GM18861 (cell line): ENCODE results near the gene KCNG4.
"Not testable (repeated sequence)": the region's sequence is repeated elsewhere in the genome, so short reads cannot be mapped to it uniquely, and the experiment has no call there.

Experiments used
- ATAC-seq: cut with Tn5 transposase; IDR thresholded peaks from one replicate; pipeline ENCODE4 v1.9.1; 2021; ENCODE audit not compliant: unreplicated experiment

Gene KCNG4

DNA sequence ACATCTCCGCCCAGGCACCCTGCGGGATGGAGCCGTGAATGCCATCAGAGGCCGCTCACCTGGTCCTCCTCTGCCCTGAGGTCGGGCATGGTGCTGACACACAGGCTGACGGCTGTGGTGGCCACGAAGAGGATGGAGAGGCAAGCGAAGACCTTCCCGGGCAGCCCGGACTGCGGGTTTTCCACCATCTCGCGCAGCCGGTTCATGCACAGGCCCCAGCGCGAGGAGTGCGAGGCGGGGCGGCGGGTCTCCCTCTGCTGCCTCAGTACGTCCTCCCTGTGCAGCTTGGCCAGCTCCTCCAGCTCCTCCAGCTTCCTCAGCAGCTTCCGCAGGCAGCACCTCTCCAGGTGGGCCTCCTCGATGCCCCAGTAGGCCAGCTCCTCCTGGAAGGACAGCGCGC lies 3.1 kb downstream of the KCNG4 start:
- ATAC-seq = no peak

DNA sequence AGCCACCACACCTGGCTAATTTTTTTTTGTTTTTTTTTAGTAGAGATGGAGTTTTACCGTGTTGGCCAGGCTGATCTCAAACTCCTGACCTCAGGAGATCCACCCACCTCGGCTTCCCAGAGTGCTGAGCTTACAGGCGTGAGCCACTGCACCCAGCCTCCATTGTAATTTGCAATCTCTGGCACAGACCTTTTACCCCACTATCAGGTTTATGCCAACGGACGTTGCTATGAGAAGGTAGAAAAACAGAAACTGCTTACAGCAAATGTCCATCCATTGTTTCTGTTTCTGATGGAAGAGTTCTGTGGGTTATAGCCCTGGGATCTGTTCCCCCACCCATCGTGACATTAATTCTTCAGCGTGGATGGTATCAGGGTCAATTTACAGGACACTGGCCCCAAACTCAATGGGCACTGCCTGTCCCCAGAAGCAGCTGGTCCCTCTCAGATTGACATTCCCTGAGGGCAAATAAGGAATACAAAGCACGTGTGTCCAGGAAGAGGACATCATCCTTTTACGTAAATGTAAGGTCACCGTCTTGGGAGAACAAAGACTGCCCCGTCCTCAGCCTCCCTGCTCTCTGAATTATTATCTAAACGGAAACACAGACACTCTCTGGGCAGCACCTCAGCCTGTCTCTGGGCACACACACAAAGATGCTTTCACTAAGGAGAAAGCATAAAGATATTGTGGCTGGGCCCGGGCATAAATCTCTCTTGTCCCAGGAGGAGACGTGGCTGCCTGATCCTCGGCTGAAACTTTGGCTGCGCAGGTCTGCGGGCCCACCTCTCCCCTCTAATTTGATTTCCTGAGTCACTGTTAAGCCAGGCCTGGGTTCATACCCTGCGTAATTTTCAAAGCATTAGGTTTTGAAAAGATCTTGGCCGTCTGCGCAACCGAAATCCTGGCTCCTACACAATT lies 5.2 kb downstream of the KCNG4 start:
- ATAC-seq = no peak

GRCh38 chr16:84233748-84234147 lies 6.1 kb downstream of the KCNG4 start:
- ATAC-seq = no peak

DNA sequence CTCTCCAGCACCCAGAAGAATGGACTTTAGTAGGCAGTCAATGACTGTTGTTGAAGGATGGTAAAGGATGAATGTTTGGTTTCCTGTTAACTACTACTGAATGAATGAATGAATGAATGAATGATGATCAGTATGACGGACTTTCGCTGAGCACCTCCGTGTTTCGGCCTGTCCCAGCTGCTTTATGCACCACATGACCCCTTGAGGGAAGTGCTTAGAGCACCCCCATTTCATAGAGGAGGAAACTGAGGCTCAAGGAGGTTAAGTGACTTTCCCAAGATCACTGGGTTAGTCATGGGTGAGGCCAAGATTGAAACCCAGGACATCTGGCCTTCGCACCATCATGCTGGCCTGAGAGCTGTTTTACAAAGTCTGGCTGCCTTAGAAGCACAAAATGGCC lies 6.8 kb downstream of the KCNG4 start:
- no peak for ATAC-seq

DNA sequence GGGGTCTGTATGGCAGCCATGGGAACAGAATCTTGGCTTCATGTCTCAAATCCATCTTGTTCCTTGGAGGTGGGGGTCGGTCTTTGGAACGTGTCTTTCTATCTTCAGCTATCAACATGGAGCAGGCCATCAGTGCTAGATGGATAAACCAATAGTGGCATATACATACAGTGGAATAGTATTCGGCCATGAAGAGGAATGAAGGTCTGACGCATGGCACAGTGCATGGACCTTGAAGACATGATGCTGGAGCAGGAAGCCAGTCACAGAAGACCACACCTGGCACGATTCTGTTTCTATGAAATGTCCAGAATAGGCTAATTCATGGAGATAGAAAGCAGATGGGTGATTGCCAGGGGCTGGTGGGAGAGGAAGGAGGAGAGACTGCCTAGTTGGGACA lies 7.8 kb downstream of the KCNG4 start:
- ATAC-seq = no peak

GRCh38 chr16:84229471-84229870 lies 10.3 kb downstream of the KCNG4 start:
- ATAC-seq = no peak

- ATAC-seq = no peak
Measured at GRCh38 chr16:84228256-84228838, 11.5 kb downstream of the KCNG4 start.

DNA sequence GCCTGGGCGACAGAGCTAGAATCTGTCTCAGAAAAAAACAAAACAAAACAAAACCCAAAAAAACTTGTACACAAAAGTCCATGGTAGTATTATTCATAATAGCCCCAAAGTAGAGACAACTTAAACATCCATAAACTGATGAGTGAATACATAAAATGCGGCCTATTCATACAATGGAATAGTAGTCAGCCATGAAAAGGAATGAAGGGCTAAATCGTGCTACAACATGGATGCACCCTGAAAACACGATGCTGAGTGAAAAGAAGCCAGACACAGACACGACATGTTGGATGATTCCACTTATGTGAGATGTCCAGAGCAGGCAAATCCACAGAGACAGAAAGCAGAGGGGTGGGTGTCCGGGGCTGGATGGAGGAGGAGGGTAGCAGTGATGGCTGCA lies 12.3 kb downstream of the KCNG4 start:
- ATAC-seq = no peak

- ATAC-seq = no peak
Measured at GRCh38 chr16:84226026-84226425, 13.8 kb downstream of the KCNG4 start.

GRCh38 chr16:84225571-84225970 lies 14.2 kb downstream of the KCNG4 start:
- no peak for ATAC-seq

GRCh38 chr16:84225126-84225525 lies 14.7 kb downstream of the KCNG4 start:
- ATAC-seq = no peak

DNA sequence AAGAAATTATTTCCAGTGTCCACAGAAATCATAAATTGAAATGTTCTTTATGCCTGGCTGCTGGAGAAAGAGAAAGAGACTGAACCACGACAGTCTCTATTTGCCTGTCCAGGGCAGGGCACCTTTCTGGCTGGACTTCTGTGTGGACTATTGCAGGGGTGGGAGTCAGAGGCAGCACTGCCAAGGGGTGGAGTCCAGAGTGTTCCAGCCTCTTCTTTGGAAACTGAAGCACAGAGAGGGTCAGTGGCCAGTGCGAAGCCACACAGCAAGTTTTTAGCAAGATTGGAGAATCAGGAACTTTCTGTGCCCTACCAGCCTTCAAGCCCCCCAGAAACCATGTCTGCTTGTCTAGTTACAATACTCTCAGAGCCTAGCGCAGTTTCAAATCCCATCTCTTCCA lies 15.3 kb downstream of the KCNG4 start:
- no peak for ATAC-seq

DNA sequence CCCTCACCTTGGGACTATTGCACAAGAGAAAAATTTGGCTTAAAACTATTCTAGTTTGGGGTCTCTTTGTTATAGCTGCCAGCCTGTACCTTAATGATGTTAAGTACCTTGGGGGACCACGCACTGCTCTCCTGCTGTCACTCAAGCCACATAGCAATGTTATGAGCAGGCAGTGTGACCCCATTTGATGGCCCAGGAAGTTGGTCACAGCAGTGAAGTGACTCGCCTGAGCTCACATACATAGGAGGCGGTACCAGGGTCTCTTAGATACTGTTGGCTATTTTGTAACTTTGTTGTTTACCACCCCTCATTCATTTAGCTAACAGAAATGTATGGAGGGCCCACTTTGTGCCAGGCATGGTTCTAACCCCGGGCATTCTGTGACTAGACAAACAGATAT lies 16.4 kb downstream of the KCNG4 start:
- ATAC-seq = no peak

- ATAC-seq = no peak
Measured at GRCh38 chr16:84220851-84221250, 19.0 kb downstream of the KCNG4 start.

- ATAC-seq = no peak
Measured at GRCh38 chr16:84218956-84219355, 20.9 kb downstream of the KCNG4 start.

DNA sequence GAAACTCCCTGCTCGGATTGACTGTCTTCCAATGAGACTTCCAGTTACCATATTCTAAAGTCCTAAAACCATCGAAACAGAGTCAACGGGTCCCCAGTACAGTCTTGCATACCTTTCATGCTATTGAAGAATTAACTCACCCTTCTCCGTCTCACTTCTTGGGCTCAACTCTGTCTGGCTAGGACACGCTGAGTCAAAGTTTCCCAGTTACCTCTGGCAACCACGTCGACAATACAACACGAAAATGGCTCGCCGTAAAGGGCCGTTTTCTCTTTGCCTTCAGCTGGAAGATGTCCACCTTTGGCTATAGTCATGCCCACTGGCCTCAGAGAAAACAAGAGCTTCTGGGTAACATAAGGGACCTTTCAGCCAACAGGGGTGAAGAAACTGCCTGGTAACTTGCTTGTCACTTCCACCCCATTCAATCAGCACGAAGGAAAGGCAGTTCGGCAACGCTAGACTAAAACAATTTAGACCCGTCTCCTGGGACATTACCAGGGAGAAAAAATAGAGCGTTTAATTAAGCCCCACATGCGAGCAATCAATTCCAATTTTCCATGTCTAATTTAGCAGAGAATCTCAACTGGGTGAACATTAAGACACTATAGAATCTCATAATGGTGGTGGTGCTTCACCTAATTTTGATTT lies 21.5 kb downstream of the KCNG4 start:
- ATAC-seq = no peak

DNA sequence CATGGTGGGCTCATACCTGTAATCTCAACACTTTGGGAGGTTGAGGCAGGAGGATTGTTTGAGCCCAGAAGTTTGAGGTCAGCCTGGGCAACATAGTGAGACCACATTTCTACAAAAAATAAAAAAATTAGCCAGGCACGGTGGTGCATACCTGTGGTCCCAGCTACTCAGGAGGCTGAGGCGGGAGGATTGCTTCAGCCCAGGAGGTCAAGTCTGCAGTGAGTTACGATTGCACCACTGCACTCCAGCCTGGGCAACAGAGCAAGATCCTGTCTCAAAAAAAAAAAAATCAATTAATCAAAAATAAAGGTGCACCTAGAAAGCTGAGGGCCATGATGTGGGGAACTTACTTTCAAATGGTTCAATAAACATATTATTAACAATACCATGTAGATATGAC lies 23.7 kb downstream of the KCNG4 start:
- not testable (repeated sequence) for ATAC-seq

DNA sequence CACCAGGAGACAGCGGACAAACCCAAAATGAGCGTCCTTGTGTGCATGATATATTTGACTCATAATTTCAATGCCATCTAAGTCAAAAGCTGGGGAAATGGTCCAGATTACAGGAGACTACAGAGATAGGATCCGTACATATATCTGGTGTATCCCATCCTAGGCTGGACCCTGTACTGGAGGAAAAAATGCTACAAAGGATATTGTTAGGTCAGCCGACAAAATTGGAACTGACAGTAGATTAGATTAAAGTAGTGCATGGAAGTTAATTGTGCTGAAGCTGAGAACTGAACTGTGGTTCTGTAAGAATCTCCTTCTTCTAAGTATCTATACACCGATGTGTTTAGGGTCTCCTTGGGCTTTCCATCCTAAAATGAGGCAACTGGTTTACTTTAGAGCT lies 24.3 kb downstream of the KCNG4 start:
- ATAC-seq = no peak

DNA sequence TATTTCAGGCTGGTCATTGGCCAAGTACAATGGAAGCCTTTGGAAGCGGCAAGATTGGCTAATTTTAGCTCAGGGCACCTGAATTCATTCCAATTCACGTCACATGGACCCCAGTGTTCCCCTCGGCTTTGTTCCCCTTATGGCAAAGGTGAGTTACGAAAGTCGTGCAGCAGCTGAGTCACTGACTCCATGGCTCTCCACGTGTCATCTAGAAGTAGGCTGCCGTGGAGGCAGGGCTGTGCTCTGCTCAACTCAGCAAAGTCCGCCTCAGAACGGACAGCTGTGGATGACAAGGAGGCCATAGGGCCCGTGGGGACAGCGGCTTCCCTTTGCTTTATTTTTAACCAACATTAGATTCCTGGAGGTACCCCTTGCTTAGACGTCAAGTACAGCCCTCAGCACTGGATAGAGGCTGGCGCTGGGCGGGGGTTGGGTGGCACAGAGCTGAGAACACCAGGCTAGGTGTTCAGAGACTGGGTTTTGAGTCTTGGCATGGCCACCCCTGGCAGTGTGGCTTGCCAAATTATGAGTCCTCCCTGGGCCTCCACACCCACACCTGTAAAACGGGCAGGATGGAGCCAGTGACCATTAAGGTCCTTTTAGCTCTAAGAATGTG lies 25.3 kb downstream of the KCNG4 start:
- ATAC-seq = no peak

GRCh38 chr16:84212631-84213030 lies 27.2 kb downstream of the KCNG4 start:
- no peak for ATAC-seq

DNA sequence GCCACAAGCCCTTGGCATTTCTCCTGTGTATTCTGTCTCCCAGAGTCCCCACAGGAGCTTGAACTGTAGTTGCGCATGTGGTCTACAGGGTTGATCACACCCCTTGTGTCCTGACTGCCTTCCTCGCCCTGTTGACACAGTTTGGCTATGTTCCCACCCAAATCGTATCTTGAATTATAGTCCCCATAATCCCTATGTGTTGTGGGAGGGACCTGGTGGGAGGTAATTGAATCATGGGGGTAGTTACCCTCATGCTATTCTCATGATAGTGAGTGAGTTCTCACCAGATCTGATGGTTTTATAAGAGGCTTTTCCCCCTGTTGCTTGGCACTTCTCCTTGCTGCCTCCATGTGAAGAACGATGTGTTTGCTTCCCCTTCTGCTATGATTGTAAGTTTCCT lies 27.7 kb downstream of the KCNG4 start:
- ATAC-seq = no peak

DNA sequence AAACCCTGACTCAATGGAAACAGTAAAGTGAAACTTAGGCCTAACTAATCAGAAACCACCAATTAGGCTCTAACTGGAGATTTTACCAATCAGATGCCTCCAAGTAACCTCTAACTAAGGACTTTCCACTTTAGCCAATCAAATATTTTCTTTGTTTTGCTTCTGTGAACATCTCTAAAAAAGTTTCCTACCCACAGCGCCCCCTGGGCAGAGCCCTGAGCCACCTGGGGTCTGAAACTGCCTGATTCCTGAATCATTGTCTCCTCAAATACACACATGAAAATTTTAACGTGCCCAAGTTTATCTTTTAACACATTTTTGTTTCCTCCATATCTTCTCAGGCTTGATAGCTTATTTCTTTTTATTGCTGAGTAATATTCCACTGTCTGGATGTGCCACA lies 29.8 kb downstream of the KCNG4 start:
- no peak for ATAC-seq
